ENCODE data around the gene ARHGAP31.

Gene ARHGAP31

DNA sequence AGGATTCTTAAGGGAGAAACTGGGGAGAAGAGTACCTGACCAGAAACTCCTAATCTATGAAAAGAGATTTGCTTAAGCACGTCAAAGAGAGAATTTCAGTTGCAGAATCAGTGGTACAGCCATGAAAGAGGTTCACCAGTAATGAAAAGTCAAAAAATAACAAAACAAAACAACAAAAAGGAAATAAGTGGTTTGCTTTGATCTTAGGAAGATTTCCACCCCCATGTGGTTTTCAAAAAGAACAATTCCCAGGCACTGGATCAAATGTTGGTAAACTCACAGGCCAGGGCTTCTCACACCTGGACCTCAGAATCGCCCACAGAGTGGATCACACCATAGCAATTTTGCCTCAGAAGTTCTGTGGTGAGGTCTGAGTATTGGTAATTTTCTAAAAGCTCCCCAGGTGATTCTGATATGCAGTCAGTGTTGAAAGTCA lies 101.8 kb downstream of the ARHGAP31 start:
- TF ChIP-seq GABPA (IDR thresholded peaks at IDR 0.05; ENCODE audit: low read depth) (no peak), CTCF (IDR thresholded peaks at IDR 0.05; ENCODE audit: insufficient read depth, low read length) (no peak), POLR2AphosphoS5 (IDR thresholded peaks at IDR 0.05; ENCODE audit: low read depth) (no peak), SPI1 (IDR thresholded peaks at IDR 0.05; ENCODE audit: borderline replicate concordance, low read depth) (no peak)
- TF ChIP-seq, protein P1, sequence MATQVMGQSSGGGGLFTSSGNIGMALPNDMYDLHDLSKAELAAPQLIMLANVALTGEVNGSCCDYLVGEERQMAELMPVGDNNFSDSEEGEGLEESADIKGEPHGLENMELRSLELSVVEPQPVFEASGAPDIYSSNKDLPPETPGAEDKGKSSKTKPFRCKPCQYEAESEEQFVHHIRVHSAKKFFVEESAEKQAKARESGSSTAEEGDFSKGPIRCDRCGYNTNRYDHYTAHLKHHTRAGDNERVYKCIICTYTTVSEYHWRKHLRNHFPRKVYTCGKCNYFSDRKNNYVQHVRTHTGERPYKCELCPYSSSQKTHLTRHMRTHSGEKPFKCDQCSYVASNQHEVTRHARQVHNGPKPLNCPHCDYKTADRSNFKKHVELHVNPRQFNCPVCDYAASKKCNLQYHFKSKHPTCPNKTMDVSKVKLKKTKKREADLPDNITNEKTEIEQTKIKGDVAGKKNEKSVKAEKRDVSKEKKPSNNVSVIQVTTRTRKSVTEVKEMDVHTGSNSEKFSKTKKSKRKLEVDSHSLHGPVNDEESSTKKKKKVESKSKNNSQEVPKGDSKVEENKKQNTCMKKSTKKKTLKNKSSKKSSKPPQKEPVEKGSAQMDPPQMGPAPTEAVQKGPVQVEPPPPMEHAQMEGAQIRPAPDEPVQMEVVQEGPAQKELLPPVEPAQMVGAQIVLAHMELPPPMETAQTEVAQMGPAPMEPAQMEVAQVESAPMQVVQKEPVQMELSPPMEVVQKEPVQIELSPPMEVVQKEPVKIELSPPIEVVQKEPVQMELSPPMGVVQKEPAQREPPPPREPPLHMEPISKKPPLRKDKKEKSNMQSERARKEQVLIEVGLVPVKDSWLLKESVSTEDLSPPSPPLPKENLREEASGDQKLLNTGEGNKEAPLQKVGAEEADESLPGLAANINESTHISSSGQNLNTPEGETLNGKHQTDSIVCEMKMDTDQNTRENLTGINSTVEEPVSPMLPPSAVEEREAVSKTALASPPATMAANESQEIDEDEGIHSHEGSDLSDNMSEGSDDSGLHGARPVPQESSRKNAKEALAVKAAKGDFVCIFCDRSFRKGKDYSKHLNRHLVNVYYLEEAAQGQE (IDR thresholded peaks at IDR 0.05; ENCODE audit: insufficient replicate concordance, low read depth) = no peak
- H3K4me3 ChIP-seq (replicated peaks; ENCODE audit: insufficient read depth, low read length) = no peak overlapping the region
- H3K27me3 ChIP-seq (ENCODE audit: insufficient read depth, poor library complexity, severe bottlenecking) = no peaks in the 10 kb centered on the region
- no peak overlapping the region for H3K27ac ChIP-seq (replicated peaks)
- DNase-seq (ENCODE audit: low read depth in 1 of 2, low spot score in 1 of 2) = no peak

GRCh38 chr3:119396870-119397269 lies 102.7 kb downstream of the ARHGAP31 start:
- TF ChIP-seq GABPA (IDR thresholded peaks at IDR 0.05; ENCODE audit: low read depth) = no peak
- no peak for TF ChIP-seq POLR2AphosphoS5 (IDR thresholded peaks at IDR 0.05; ENCODE audit: low read depth)
- TF ChIP-seq, protein P1 (IDR thresholded peaks at IDR 0.05; ENCODE audit: insufficient replicate concordance, low read depth) = no peak
- no peaks in the 10 kb centered on the region for H3K27me3 ChIP-seq (ENCODE audit: insufficient read depth, poor library complexity, severe bottlenecking)
- H3K27ac ChIP-seq (replicated peaks) = no peak overlapping the region
- no peak for DNase-seq (ENCODE audit: low read depth in 1 of 2, low spot score in 1 of 2)
- no peak overlapping the region for H3K4me3 ChIP-seq (replicated peaks; ENCODE audit: insufficient read depth, low read length)

- Histone ChIP-seq H3K4me3 (replicated peaks; ENCODE audit: insufficient read depth, low read length) (no peak overlapping the region), H3K27ac (replicated peaks) (no peak overlapping the region)
- TF ChIP-seq POLR2AphosphoS5 (IDR thresholded peaks at IDR 0.05; ENCODE audit: low read depth) (no peak), SPI1 (IDR thresholded peaks at IDR 0.05; ENCODE audit: borderline replicate concordance, low read depth) (no peak), GABPA (IDR thresholded peaks at IDR 0.05; ENCODE audit: low read depth) (no peak), CTCF (IDR thresholded peaks at IDR 0.05; ENCODE audit: insufficient read depth, low read length) (no peak)
- TF ChIP-seq, protein P1 (IDR thresholded peaks at IDR 0.05; ENCODE audit: insufficient replicate concordance, low read depth) = no peak
Measured at GRCh38 chr3:119400466-119400865, 106.3 kb downstream of the ARHGAP31 start.

More at GRCh38 chr3:119400466-119400865, 106.3 kb downstream of the ARHGAP31 start:
- DNase-seq (ENCODE audit: low read depth in 1 of 2, low spot score in 1 of 2) = no peak
- H3K27me3 ChIP-seq (ENCODE audit: insufficient read depth, poor library complexity, severe bottlenecking) = no peaks in the 10 kb centered on the region
